ENCODE data around the gene TKFC. TPM values are rescaled to one million over a fixed set of nuclear protein-coding genes. Genes with fewer than 3 reads are reported as not detected.

The TKFC gene
- total and polyA plus RNA-seq, 8 donors = 25.6 to 66.7 (median 36.4) TPM

- DNase-seq (no peak), ATAC-seq (no peak), FAIRE-seq (no peak)
- Histone ChIP-seq H3K4me3 (no peak overlapping the region), H3K4me1 (peaks cover 0 to 6% (median 0%) of the 10 kb centered on the region in 3 donors), H3K36me3 (peaks cover 0 to 6% (median 0%) of the 10 kb centered on the region in 3 donors), H3K27ac (no peak overlapping the region), H3K9me3 (no peaks in the 10 kb centered on the region), H3K27me3 (no peaks in the 10 kb centered on the region)
- intact Hi-C loops (cut with DNase I) = no loop called here
- WGBS, 2 donors = 68 to 85% methylated on average over 1 of the region's 1 CpG
- TF ChIP-seq CTCF (IDR thresholded peaks at IDR 0.05) = no peak
Measured at GRCh38 chr11:61390161-61390560, 57.1 kb downstream of the TKFC start.

GRCh38 chr11:61392981-61393595 is 60.1 kb downstream of the TKFC start:
- no peak for DNase-seq
- 1 to 2% methylated on average over 15 of the region's 15 CpGs for WGBS, 2 donors
- peak in 3 of 4 donors; percentile 30 to 50 (median 47) for ATAC-seq

More at GRCh38 chr11:61392981-61393595, 60.1 kb downstream of the TKFC start:
- Histone ChIP-seq H3K4me1 (peaks cover 0 to 6% (median 0%) of the 10 kb centered on the region in 3 donors), H3K36me3 (peaks cover 0 to 14% (median 0%) of the 10 kb centered on the region in 3 donors), H3K27ac (peak overlapping the region; percentile 63 to 83 (median 74)), H3K9me3 (no peaks in the 10 kb centered on the region), H3K4me3 (peak overlapping the region; percentile 67 to 83 (median 70)), H3K27me3 (no peaks in the 10 kb centered on the region)
- TF ChIP-seq CTCF (IDR thresholded peaks at IDR 0.05) = no peak
- no peak for FAIRE-seq
- intact Hi-C loops (cut with DNase I) = no loop called here

Other genes starting within 250 kb of the TKFC start
- 1 to 10 TPM in 1 of 6 donors, under 1 TPM in 5; 0.08 to 1.1 (median 0.30) TPM for gene CD5, start 230.7 kb upstream of the TKFC start, total RNA-seq
- under 1 TPM; 0.23 to 0.31 TPM for gene CD5, start 230.7 kb upstream of the TKFC start, polyA plus RNA-seq
- gene VPS37C, start 171.8 kb upstream of the TKFC start, total RNA-seq = 10 to 100 TPM; 12.1 to 25.7 (median 17.5) TPM
- 10 to 100 TPM; 15.0 to 16.3 TPM for gene VPS37C, start 171.8 kb upstream of the TKFC start, polyA plus RNA-seq
- under 1 TPM in 2 of 6 donors, not detected in 4; 0.08 to 0.13 TPM for gene PGA3, start 129.7 kb upstream of the TKFC start, total RNA-seq
- gene PGA3, start 129.7 kb upstream of the TKFC start, polyA plus RNA-seq = 1 to 10 TPM in 1 of 2 donors, under 1 TPM in 1; 0.34 to 7.4 TPM
- 1 to 10 TPM in 4 of 6 donors, under 1 TPM in 1, not detected in 1; 0.16 to 2.9 (median 2.2) TPM for gene PGA4, start 110.9 kb upstream of the TKFC start, total RNA-seq
- gene PGA4, start 110.9 kb upstream of the TKFC start, polyA plus RNA-seq = 1 to 10 TPM in 1 of 2 donors, under 1 TPM in 1; 0.95 to 4.6 TPM
- gene PGA5, start 92.1 kb upstream of the TKFC start, total RNA-seq = under 1 TPM in 4 of 6 donors, not detected in 2; 0.31 to 0.83 (median 0.60) TPM
- gene PGA5, start 92.1 kb upstream of the TKFC start, polyA plus RNA-seq = under 1 TPM; 0.27 to 0.70 TPM
- under 1 TPM; 0.16 to 0.90 (median 0.30) TPM for gene VWCE, start 37.9 kb upstream of the TKFC start, total RNA-seq
- under 1 TPM; 0.72 to 0.77 TPM for gene VWCE, start 37.9 kb upstream of the TKFC start, polyA plus RNA-seq
- gene DDB1, start 123 bp upstream of the TKFC start, total RNA-seq = 10 to 100 TPM; 62.8 to 84.4 (median 74.5) TPM
- 10 to 100 TPM; 50.9 to 83.8 TPM for gene DDB1, start 123 bp upstream of the TKFC start, polyA plus RNA-seq
- 10 to 100 TPM; 16.5 to 26.2 (median 22.7) TPM for gene CYB561A3, start 28.7 kb downstream of the TKFC start, total RNA-seq
- 10 to 100 TPM; 14.8 to 19.7 TPM for gene CYB561A3, start 28.7 kb downstream of the TKFC start, polyA plus RNA-seq
- 10 to 100 TPM; 10.8 to 20.4 (median 13.7) TPM for gene TMEM138, start 29.1 kb downstream of the TKFC start, total RNA-seq
- gene TMEM138, start 29.1 kb downstream of the TKFC start, polyA plus RNA-seq = 10 to 100 TPM; 32.8 to 39.2 TPM
- gene TMEM216, start 59.4 kb downstream of the TKFC start, total RNA-seq = 1 to 10 TPM; 3.7 to 8.2 (median 6.4) TPM
- gene TMEM216, start 59.4 kb downstream of the TKFC start, polyA plus RNA-seq = 10 to 100 TPM in 1 of 2 donors, 1 to 10 TPM in 1; 9.3 to 17.8 TPM
- 10 to 100 TPM; 25.1 to 49.7 (median 32.6) TPM for gene CPSF7, start 96.7 kb downstream of the TKFC start, total RNA-seq
- 10 to 100 TPM; 57.6 to 60.4 TPM for gene CPSF7, start 96.7 kb downstream of the TKFC start, polyA plus RNA-seq
- 10 to 100 TPM; 10.1 to 15.3 (median 13.9) TPM for gene SDHAF2, start 96.9 kb downstream of the TKFC start, total RNA-seq
- gene SDHAF2, start 96.9 kb downstream of the TKFC start, polyA plus RNA-seq = 10 to 100 TPM; 24.2 to 38.9 TPM
- 1 to 10 TPM in 2 of 6 donors, under 1 TPM in 4; 0.28 to 1.8 (median 0.81) TPM for gene LRRC10B, start 175.5 kb downstream of the TKFC start, total RNA-seq
- gene LRRC10B, start 175.5 kb downstream of the TKFC start, polyA plus RNA-seq = 10 to 100 TPM in 1 of 2 donors, 1 to 10 TPM in 1; 3.2 to 10.2 TPM
- 10 to 100 TPM in 3 of 6 donors, 1 to 10 TPM in 3; 4.3 to 17.9 (median 8.7) TPM for gene SYT7, start 247.8 kb downstream of the TKFC start, total RNA-seq
- 10 to 100 TPM; 21.0 to 59.4 TPM for gene SYT7, start 247.8 kb downstream of the TKFC start, polyA plus RNA-seq